ENCODE results near the gene KCTD19.
"Not testable (repeated sequence)": the region's sequence is repeated elsewhere in the genome, so short reads cannot be mapped to it uniquely, and the experiment has no call there.

Gene KCTD19

GRCh38 chr16:67326472-67327309 lies at the start of gene KCTD19, which contains the start of gene LRRC36:
TSS of gene KCTD19 (minus strand) at chr16:67326741. CDS start at chr16:67326707, 34 bp downstream.
TSS of gene LRRC36 (plus strand) at chr16:67326815. CDS start at chr16:67326863, 48 bp downstream.
- no peak for DNase-seq (ENCODE audit: low spot score)

- DNase-seq (ENCODE audit: low spot score), result not testable (repeated sequence)
Measured at GRCh38 chr16:67376012-67376411, 49.5 kb upstream of the KCTD19 start.

- no peak for DNase-seq (ENCODE audit: low spot score)
Measured at GRCh38 chr16:67372664-67373063, 46.1 kb upstream of the KCTD19 start.

- DNase-seq (ENCODE audit: low spot score), result no peak
Measured at GRCh38 chr16:67370661-67371060, 44.1 kb upstream of the KCTD19 start.

DNA sequence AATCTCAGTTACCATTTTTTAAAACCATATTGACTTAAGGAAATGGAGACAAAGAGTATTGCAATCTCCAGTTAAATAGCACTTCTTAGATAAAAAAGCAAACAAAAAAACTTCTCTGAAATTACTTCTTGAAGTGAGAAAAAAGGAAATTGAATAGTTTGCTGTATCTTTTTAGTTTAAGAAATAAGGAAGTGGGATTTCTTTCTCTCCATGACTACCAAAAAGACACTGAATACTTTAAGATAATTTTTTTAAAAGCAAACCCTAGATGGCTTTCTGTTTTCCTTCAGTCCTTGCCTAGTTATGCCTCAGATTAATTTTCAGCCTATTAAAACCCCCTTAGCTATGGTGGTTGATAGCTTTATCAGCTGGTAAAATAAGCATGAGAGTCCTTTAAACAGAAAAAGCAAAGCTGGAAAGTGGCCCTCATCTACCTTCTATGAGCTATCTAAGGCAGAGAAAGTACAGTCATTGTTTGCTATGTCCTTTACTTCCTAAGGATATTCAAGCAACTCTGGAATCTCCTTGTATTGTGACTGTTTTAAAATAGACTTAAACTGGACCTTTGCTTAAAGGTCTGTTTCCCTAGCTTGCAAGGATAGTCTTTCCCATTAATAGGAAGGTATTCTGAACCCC lies 38.2 kb upstream of the KCTD19 start:
- DNase-seq (ENCODE audit: low spot score), result no peak

DNA sequence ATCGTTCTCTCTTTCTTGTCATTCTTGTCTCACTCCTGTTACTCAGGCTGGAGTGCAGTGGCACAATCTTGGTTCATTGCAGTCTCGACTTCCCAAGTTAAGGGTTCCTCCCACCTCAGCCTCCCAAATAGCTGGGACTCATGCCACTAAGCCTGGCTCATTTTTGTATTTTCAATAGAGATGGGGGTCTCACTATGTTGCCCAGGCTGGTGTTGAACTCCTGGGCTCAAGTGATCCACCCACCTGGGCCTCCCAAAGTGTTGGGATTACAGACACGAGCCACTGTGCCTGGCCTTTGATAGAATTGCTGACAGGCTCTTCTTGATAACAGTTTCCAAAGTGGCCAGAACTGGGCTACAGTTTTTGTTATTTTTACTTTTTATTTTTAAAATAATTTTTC lies 34.5 kb upstream of the KCTD19 start:
- DNase-seq (ENCODE audit: low spot score), result no peak

DNA sequence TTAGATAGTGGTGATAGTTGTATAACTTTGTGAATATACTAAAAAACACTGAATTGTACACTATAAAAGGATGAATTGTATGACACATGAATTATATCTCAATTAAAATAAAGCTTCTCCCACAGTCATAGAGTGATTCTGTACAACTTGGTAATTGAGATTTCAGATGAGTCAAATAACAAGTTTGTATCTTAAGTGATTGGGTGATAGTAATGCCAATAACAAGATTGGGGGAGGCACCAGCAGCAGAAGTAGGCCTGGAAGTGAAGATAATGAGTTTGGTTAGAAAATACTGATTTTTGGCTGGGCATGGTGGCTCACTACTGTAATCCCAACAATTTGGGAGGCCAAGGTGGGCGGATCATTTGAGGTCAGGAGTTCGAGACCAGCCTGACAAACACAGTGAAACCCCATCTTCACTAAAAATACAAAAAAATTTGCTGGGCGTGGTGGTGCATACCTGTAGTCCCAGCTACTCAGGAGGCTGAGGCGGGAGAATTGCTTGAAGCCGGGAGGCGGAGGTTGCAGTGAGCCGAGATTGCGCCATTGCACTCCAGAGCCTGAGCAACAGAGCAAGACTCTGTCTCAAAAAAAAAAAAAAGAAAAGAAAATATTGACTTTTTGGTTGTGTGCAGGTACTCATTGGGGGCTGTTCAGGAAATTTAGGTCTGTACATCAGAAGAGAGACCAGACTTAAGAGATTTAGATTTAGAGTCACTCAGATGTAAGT lies 33.2 kb upstream of the KCTD19 start:
- DNase-seq (ENCODE audit: low spot score), result not testable (repeated sequence)

DNA sequence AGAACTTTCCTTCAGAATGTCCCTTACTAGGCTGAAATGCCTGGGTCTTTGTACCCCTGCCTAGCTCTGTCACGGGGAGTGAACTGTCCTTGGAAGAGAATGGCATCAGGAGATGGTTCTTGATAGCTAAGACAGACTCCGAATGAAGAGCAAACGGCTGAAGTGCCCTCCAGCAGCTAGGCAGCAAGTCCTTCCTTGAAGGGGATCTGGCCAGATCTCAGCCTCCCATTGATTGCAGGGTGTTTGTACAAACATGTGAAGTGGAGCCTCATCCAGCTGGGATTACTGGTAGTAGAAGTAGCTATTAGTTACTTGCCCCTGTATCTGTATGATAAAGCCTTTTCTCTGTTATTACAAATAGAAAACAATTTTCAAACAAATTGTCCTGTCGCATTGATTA lies 31.0 kb upstream of the KCTD19 start:
- no peak for DNase-seq (ENCODE audit: low spot score)

DNA sequence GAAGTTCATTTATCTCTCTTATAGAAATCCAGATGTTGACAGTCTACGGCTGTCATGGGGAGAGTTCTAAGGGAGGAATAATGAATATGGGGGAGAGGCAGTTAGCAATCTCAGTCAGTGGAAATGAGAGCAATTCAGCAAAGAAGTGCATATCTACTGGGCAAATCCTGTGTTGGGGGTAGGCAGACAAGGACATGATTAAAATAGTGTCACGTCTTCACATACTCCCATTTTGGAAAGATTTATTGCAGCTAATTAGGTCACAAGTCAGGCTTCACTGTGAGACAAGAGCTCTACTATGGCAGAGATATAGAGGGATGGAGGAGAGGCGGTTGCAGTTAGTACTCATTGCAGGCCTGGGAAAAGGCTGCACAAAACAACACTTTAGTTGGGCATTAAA lies 29.9 kb upstream of the KCTD19 start:
- no peak for DNase-seq (ENCODE audit: low spot score)

GRCh38 chr16:67352463-67352862 lies 25.9 kb upstream of the KCTD19 start:
- DNase-seq (ENCODE audit: low spot score), result not testable (repeated sequence)

GRCh38 chr16:67350324-67350723 lies 23.8 kb upstream of the KCTD19 start:
- DNase-seq (ENCODE audit: low spot score), result no peak

DNA sequence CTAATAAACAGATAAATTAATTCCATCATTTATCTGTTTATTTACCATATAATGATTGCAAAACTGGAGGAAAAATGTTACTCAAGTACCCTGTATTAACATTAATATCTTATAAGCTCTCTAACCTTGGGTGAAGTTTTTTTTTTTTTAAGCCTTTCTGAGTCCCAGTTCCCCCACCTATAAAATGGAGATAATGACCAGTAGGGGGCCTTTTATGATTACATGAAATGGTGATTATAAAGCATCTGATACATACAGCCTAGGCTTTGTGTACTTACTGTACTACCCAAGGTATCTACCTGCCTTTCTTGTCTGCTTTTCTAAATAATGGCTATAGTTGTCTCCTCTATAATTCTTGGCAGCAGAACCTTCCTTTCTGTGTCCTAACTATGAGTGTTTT lies 22.6 kb upstream of the KCTD19 start:
- DNase-seq (ENCODE audit: low spot score), result no peak

DNA sequence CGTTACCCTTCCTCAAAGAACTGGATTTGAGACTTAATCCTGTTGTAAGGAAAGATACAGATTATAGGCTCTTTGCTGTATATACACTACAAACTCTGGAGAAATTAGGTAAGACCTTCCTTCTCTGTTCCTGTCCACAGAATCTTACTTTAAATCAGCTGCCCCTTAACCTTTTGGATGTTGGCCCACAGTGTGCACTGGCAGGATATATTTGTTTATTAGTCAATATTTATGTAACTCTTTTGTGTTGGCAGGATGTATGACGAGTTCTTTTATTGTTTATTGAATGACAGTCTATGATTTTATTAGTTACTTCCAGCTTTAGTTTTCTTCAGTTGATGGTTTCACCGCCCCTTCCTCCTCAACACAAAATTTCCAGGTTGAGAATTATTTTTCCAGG lies 19.8 kb upstream of the KCTD19 start:
- no peak for DNase-seq (ENCODE audit: low spot score)

- DNase-seq (ENCODE audit: low spot score), result no peak
Measured at GRCh38 chr16:67345401-67345800, 18.9 kb upstream of the KCTD19 start.

GRCh38 chr16:67342616-67343015 lies 16.1 kb upstream of the KCTD19 start:
- DNase-seq (ENCODE audit: low spot score), result no peak

DNA sequence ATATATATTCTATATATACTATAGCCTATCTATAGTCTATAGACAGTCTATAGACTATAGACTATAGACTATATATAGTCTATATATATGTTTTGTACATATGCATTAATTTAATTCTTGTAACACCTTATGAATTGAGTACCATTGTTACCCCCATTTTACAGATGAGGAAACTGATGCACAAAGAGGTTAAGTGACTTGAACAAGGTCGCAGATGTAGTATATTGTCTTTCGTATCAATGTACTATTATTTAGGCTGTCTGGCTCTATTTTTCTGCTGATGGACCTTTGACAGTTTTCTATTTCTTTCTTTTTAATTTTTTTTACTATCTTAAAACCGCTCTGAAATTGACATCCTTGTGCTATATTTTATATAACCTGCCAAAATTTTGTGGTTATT lies 14.7 kb upstream of the KCTD19 start:
- DNase-seq (ENCODE audit: low spot score), result no peak

GRCh38 chr16:67339453-67339852 lies 12.9 kb upstream of the KCTD19 start:
- no peak for DNase-seq (ENCODE audit: low spot score)

DNA sequence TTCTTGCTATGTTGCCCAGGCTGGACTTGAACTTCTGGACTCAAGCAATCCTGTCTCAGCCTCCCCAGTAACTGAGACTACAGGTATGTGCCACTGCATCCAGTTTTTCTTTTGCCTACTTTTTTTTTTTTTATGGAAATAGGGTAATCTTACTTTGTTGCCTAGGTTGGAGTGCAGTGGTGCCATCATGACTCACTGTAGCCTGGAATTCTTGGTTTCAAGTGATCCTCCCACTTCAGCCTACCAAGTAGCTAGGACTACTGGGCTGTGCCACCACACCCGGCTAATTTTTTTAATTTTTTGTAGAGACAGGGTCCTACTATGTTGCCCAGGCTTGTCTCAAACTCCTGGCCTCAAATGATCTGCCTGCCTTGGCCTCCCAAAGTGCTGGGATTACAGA lies 10.1 kb upstream of the KCTD19 start:
- DNase-seq (ENCODE audit: low spot score), result no peak

DNA sequence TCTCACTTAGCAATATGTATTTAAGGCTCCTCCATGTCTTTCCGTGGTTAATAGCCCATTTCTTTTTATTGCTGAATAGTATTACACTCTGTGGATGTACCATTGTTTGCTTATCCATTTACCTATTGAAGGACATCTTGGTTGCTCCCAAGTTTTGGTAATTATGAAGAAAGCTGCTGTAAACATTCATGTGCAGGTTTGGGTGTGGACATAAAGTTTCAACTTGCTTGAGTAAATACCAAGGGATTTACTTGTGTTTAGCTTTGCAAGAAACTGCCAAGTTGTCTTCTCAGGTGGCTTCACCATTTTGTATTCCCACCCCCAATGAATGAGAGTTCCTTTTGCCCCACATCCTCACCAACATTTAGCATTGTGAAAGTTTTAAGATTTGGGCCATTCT lies 9.6 kb upstream of the KCTD19 start:
- DNase-seq (ENCODE audit: low spot score), result no peak

DNA sequence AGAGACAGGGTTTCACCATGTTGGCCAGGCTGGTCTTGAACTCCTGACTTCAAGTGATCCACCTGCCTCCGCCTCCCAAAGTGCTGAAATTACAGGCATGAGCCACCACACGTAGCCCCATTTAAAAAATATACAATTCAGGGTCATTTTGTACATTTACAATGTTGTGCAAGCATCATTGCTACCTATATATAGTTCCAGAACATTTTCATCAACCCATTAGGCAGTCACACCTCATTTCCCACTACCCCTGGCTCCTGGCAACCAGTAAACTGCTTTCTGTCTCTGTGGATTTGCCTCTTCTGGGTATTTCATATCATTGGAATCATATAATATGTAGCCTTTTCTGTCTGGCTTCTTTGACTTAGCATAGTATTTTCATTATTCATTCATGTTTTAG lies 6.8 kb upstream of the KCTD19 start:
- no peak for DNase-seq (ENCODE audit: low spot score)

- no peak for DNase-seq (ENCODE audit: low spot score)
Measured at GRCh38 chr16:67329901-67330300, 3.4 kb upstream of the KCTD19 start.

- DNase-seq (ENCODE audit: low spot score), result no peak
Measured at GRCh38 chr16:67327743-67328142, 1.2 kb upstream of the KCTD19 start.

- DNase-seq (ENCODE audit: low spot score), result no peak
Measured at GRCh38 chr16:67326115-67326471, 448 bp downstream of the KCTD19 start.
